K562 (cell line): ENCODE results near the gene SLC7A6.

Source experiments
- ATF3 ChIP-seq, 2 experiments: fragments of 450-650 bp in 1 of 2; sonication (generic) in 1 of 2; formaldehyde crosslinking in 1 of 2; IDR thresholded peaks in 1 of 2; conservative IDR thresholded peaks in 1 of 2; 2 replicates each; pipeline versions ENCODE4 v1.6.1 to v1.8.1; 2016 to 2023; ENCODE audit warnings: mild to moderate bottlenecking in 2 of 2, moderate library complexity in 2 of 2, inconsistent platforms in 1 of 2, missing genetic modification reagents in 1 of 2
- BRCA1 ChIP-seq, 2 experiments: fragments of 450-650 bp in 1 of 2; sonication (generic) in 1 of 2; formaldehyde crosslinking in 1 of 2; IDR thresholded peaks; 2 replicates each; pipeline versions ENCODE4 v1.5.0 to v1.6.1; 2017 to 2020; ENCODE audit warnings: mild to moderate bottlenecking in 1 of 2, missing genetic modification reagents in 1 of 2
- CBFA2T2 ChIP-seq: fragments of 450-650 bp; conservative IDR thresholded peaks from 2 replicates; pipeline ENCODE4 v1.6.1; 2017; ENCODE audit warnings: mild to moderate bottlenecking
- CEBPG ChIP-seq, 3 experiments: fragments of 200-800 bp in 1 of 3; sonication (Bioruptor generic) in 1 of 3; sonication (generic) in 1 of 3; formaldehyde crosslinking in 1 of 3; IDR thresholded peaks in 2 of 3; conservative IDR thresholded peaks in 1 of 3; 2 replicates each; pipeline versions ENCODE4 v1.6.1 to v1.8.0; 2016 to 2022; ENCODE audit warnings: missing compliant biosample characterization in 2 of 3, missing genetic modification characterization in 2 of 3, mild to moderate bottlenecking in 1 of 3, missing genetic modification reagents in 1 of 3
- POLR2AphosphoS5 ChIP-seq: IDR thresholded peaks from 2 replicates; pipeline ENCODE4 v1.6.1; 2011; ENCODE audit warnings: mild to moderate bottlenecking, low read depth, low read length, moderate library complexity; ENCODE audit not compliant: control insufficient read depth, insufficient read depth
- TEAD1 ChIP-seq, 2 experiments: fragments of 450-650 bp in 1 of 2; sonication (generic) in 1 of 2; formaldehyde crosslinking; IDR thresholded peaks; 2 replicates each; pipeline versions ENCODE4 v1.4.0 to v1.8.0; 2020 to 2022; ENCODE audit warnings: mild to moderate bottlenecking in 2 of 2, missing genetic modification reagents in 1 of 2
- ZNF253 ChIP-seq: fragments of 250-450 bp; sonication (Bioruptor Pico); conservative IDR thresholded peaks from 2 replicates; pipeline ENCODE4 v1.6.1; 2021; ENCODE audit warnings: mild to moderate bottlenecking
- ZNF431 ChIP-seq: sonication (generic); formaldehyde crosslinking; IDR thresholded peaks from 2 replicates; pipeline ENCODE4 v1.8.0; 2022; ENCODE audit warnings: mild to moderate bottlenecking, missing genetic modification reagents

- TF ChIP-seq BRCA1 (IDR thresholded peaks at IDR 0.05) (no peak), BRCA1 (CRISPR knock-in tag; IDR thresholded peaks at IDR 0.05) (no peak), ZNF431 (CRISPR knock-in tag) (no peak), POLR2AphosphoS5 (0 out of 2 replicates have a peak, but pooled peaks have one; percentile 13), ATF3 (IDR thresholded peaks at IDR 0.05) (no peak), ATF3 (CRISPR knock-in tag; conservative IDR thresholded peaks at IDR 0.05) (no peak), TEAD1 (CRISPR knock-in tag; IDR thresholded peaks at IDR 0.05) (no peak), ZNF253 (CRISPR knock-in tag) (no peak), CBFA2T2 (no peak), CEBPG (CRISPR knock-in tag; IDR thresholded peaks at IDR 0.05) (no peak), CEBPG (tag; conservative IDR thresholded peaks at IDR 0.05 in 1 of 2, IDR thresholded peaks at IDR 0.05 in 1 of 2) (no peak)
Observed at GRCh38 chr16:68296291-68296690, 32.0 kb downstream of the SLC7A6 start.
